C4-2B (cell line): ENCODE measurements around the gene CTDSPL.

Source experiments
- H3K27ac ChIP-seq: fragments of 450-650 bp; 2 replicates; pipeline ENCODE4 v1.5.1; 2017
- CTCF ChIP-seq: fragments of 450-650 bp; conservative IDR thresholded peaks from 2 replicates; pipeline ENCODE4 v1.5.1; 2017; ENCODE audit warnings: mild to moderate bottlenecking
- ZFX ChIP-seq: fragments of 450-650 bp; IDR thresholded peaks from 2 replicates; pipeline ENCODE4 v1.6.1; 2017

CTDSPL gene

GRCh38 chr3:37863949-37864822, 2.5 kb downstream of the CTDSPL start:
- H3K27ac ChIP-seq: peak overlapping the region; percentile 96
- TF ChIP-seq CTCF: no peak
- no peak for TF ChIP-seq ZFX

- no peak for TF ChIP-seq CTCF
- H3K27ac ChIP-seq: no peak overlapping the region
These were observed 3.2 kb downstream of the CTDSPL start for GRCh38 chr3:37864904-37865303.

- no peak for TF ChIP-seq CTCF
- no peak for TF ChIP-seq ZFX
- H3K27ac ChIP-seq: no peak overlapping the region
These were observed 5.5 kb downstream of the CTDSPL start for GRCh38 chr3:37867144-37867543.

- TF ChIP-seq CTCF (no peak), ZFX (no peak)
These were observed 10.2 kb downstream of the CTDSPL start for GRCh38 chr3:37871858-37872257.

GRCh38 chr3:37872413-37873160, 10.9 kb downstream of the CTDSPL start:
- TF ChIP-seq CTCF: no peak
- no peak for TF ChIP-seq ZFX
- no peak overlapping the region for H3K27ac ChIP-seq

More at GRCh38 chr3:37871858-37872257, 10.2 kb downstream of the CTDSPL start:
- no peak overlapping the region for H3K27ac ChIP-seq

- no peak for TF ChIP-seq ZFX
- no peak for TF ChIP-seq CTCF
- no peak overlapping the region for H3K27ac ChIP-seq
These were observed 14.6 kb downstream of the CTDSPL start for GRCh38 chr3:37876279-37876678.

- no peak overlapping the region for H3K27ac ChIP-seq
These were observed 21.0 kb downstream of the CTDSPL start for GRCh38 chr3:37882711-37883110.

More at GRCh38 chr3:37882711-37883110, 21.0 kb downstream of the CTDSPL start:
- no peak for TF ChIP-seq CTCF
- TF ChIP-seq ZFX: no peak
